Measurements from ENCODE around the gene NEDD9.
A peak's percentile ranks its signal among the peaks of the same experiment; 100 is the strongest.

The NEDD9 gene

GRCh38 chr6:11152581-11152980, 79.9 kb downstream of the NEDD9 start:
- H3K36me3 ChIP-seq (ENCODE audit: control insufficient read depth, insufficient read depth, low read length), result no peaks in the 10 kb centered on the region
- H3K9ac ChIP-seq (ENCODE audit: low read depth, low read length), result no peak overlapping the region
- peaks cover 29% of the 10 kb centered on the region for H3K4me1 ChIP-seq (ENCODE audit: control insufficient read depth, insufficient read depth, low read length)
- no peak overlapping the region for H3K27ac ChIP-seq (ENCODE audit: low read depth, low read length)
- no peaks in the 10 kb centered on the region for H3K9me3 ChIP-seq (ENCODE audit: control insufficient read depth, insufficient read depth, low read length)
- H3K4me3 ChIP-seq (ENCODE audit: low read depth, low read length), result no peak overlapping the region
- H3K27me3 ChIP-seq (ENCODE audit: control insufficient read depth, insufficient read depth, low read length), result peaks cover 2% of the 10 kb centered on the region; the same call in 1 of the 2 replicates

DNA sequence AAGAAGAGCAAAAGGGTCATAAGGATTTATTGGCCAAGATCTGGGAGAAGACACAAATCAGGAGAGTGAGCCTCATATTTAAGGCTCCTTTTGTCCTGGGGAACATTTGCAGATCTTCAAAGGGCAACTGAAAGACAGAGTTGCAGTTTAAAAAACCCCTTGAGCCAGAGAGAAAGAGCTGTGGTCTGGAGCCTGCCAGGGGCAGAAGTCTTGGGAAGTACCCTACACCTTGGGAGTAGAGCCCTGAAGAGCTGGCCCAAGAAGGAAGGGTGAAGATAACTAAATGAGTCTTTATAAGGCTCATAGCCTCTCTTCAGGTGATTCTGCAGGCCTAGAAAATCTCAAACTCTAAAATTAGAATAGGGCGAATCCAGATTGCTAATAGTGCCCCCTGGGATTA, 81.0 kb downstream of the NEDD9 start:
- peaks cover 2% of the 10 kb centered on the region; the same call in 1 of the 2 replicates for H3K27me3 ChIP-seq (ENCODE audit: control insufficient read depth, insufficient read depth, low read length)
- no peaks in the 10 kb centered on the region for H3K36me3 ChIP-seq (ENCODE audit: control insufficient read depth, insufficient read depth, low read length)
- H3K4me1 ChIP-seq (ENCODE audit: control insufficient read depth, insufficient read depth, low read length), result peaks cover 33% of the 10 kb centered on the region
- no peak overlapping the region for H3K9ac ChIP-seq (ENCODE audit: low read depth, low read length)
- no peaks in the 10 kb centered on the region for H3K9me3 ChIP-seq (ENCODE audit: control insufficient read depth, insufficient read depth, low read length)
- H3K4me3 ChIP-seq (ENCODE audit: low read depth, low read length), result no peak overlapping the region
- no peak overlapping the region for H3K27ac ChIP-seq (ENCODE audit: low read depth, low read length)

DNA sequence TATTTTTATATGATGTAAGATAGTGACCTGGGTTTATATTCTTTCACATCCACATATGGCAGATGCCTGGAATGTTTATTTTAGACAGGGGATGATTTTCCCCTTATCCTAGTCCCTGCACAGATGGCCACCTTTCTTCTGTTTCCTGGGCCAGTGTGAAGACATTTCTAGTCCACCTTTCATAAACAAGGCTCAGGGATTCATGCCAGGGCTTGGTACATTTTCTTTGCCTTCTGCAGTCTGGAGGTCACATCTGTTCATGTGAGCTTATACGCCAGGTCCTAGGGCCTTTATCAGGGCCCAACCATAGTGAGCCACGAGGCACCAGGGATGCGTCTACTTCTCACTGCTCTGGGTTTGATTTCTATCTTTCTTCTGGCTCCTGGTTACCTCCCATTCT, 82.9 kb downstream of the NEDD9 start:
- Histone ChIP-seq H3K36me3 (ENCODE audit: control insufficient read depth, insufficient read depth, low read length) (no peaks in the 10 kb centered on the region), H3K9ac (ENCODE audit: low read depth, low read length) (no peak overlapping the region), H3K27ac (ENCODE audit: low read depth, low read length) (no peak overlapping the region), H3K4me1 (ENCODE audit: control insufficient read depth, insufficient read depth, low read length) (peaks cover 32% of the 10 kb centered on the region), H3K4me3 (ENCODE audit: low read depth, low read length) (no peak overlapping the region), H3K9me3 (ENCODE audit: control insufficient read depth, insufficient read depth, low read length) (no peaks in the 10 kb centered on the region), H3K27me3 (ENCODE audit: control insufficient read depth, insufficient read depth, low read length) (peaks cover 2% of the 10 kb centered on the region; the same call in 1 of the 2 replicates)

DNA sequence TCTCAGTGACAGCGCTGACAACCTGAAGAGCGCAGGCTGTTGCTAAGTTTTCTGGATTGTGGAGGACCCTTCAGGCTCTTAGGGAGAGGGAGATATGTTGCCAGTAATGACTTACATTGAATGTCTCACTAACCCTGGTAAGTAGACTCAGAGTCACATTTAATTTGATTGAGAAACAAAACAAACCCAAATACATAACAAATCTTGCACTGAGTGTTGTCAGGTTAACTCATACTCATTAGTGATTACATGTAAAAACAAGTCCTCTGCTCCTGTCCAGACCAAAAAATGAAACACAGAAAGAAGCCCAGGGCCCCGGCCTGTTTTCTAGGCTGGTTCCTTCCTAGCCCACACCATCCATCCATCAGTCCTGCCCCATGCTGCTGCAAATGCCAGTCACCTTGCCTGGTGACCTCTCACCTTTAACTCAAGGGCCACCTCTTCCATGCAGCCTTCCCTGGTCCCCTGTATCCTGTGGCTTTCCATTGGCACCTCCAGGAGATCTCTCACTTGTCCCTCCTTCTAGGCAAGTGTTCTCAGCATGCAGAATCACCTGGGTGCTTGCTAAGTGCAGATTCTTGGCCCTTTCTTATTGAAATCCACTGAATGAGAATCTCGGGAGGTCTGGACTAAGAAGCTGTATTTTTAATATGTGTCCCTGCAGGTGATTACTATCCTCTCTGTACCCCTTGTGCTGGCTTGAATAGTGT, 86.2 kb downstream of the NEDD9 start:
- Histone ChIP-seq H3K27me3 (ENCODE audit: control insufficient read depth, insufficient read depth, low read length) (no peaks in the 10 kb centered on the region), H3K27ac (ENCODE audit: low read depth, low read length) (peak overlapping the region; percentile 20), H3K9ac (ENCODE audit: low read depth, low read length) (no peak overlapping the region), H3K36me3 (ENCODE audit: control insufficient read depth, insufficient read depth, low read length) (no peaks in the 10 kb centered on the region), H3K4me3 (ENCODE audit: low read depth, low read length) (no peak overlapping the region), H3K9me3 (ENCODE audit: control insufficient read depth, insufficient read depth, low read length) (no peaks in the 10 kb centered on the region), H3K4me1 (ENCODE audit: control insufficient read depth, insufficient read depth, low read length) (peaks cover 15% of the 10 kb centered on the region)

GRCh38 chr6:11144393-11144851, 88.0 kb downstream of the NEDD9 start:
- H3K27ac ChIP-seq (ENCODE audit: low read depth, low read length), result no peak overlapping the region
- no peak overlapping the region for H3K9ac ChIP-seq (ENCODE audit: low read depth, low read length)
- H3K9me3 ChIP-seq (ENCODE audit: control insufficient read depth, insufficient read depth, low read length), result no peaks in the 10 kb centered on the region
- peaks cover 11% of the 10 kb centered on the region for H3K4me1 ChIP-seq (ENCODE audit: control insufficient read depth, insufficient read depth, low read length)
- H3K4me3 ChIP-seq (ENCODE audit: low read depth, low read length), result no peak overlapping the region
- H3K27me3 ChIP-seq (ENCODE audit: control insufficient read depth, insufficient read depth, low read length), result no peaks in the 10 kb centered on the region
- no peaks in the 10 kb centered on the region for H3K36me3 ChIP-seq (ENCODE audit: control insufficient read depth, insufficient read depth, low read length)

GRCh38 chr6:11143394-11144371, 88.8 kb downstream of the NEDD9 start:
- H3K4me3 ChIP-seq (ENCODE audit: low read depth, low read length), result no peak overlapping the region
- H3K9ac ChIP-seq (ENCODE audit: low read depth, low read length), result no peak overlapping the region
- no peaks in the 10 kb centered on the region for H3K9me3 ChIP-seq (ENCODE audit: control insufficient read depth, insufficient read depth, low read length)
- H3K27ac ChIP-seq (ENCODE audit: low read depth, low read length), result no peak overlapping the region
- peaks cover 18% of the 10 kb centered on the region for H3K4me1 ChIP-seq (ENCODE audit: control insufficient read depth, insufficient read depth, low read length)
- no peaks in the 10 kb centered on the region for H3K27me3 ChIP-seq (ENCODE audit: control insufficient read depth, insufficient read depth, low read length)
- no peaks in the 10 kb centered on the region for H3K36me3 ChIP-seq (ENCODE audit: control insufficient read depth, insufficient read depth, low read length)

GRCh38 chr6:11142296-11143027, 90.0 kb downstream of the NEDD9 start:
- no peak overlapping the region for H3K27ac ChIP-seq (ENCODE audit: low read depth, low read length)

DNA sequence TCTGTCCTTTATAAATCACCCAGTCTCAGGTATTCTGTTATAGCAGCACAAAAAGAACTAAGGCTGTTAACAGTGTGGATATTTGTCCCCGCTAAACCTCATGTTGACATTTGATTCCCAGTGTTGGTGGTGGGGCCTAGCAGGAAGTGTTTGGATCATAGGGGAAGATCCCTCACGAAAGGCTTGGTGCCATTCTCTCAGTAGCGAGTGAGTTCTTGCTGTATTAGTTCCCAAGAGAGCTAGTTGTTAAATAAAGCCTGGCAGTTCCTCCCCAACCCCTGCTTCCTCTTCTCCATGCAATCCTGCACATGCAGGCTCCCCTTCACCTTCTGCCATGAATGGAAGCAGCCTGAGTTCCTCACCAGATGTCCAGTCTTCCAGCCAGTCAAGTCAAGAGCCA, 91.2 kb downstream of the NEDD9 start:
- peaks cover 22% of the 10 kb centered on the region for H3K4me1 ChIP-seq (ENCODE audit: control insufficient read depth, insufficient read depth, low read length)
- H3K4me3 ChIP-seq (ENCODE audit: low read depth, low read length), result no peak overlapping the region
- H3K27me3 ChIP-seq (ENCODE audit: control insufficient read depth, insufficient read depth, low read length), result no peaks in the 10 kb centered on the region
- H3K27ac ChIP-seq (ENCODE audit: low read depth, low read length), result no peak overlapping the region
- H3K9me3 ChIP-seq (ENCODE audit: control insufficient read depth, insufficient read depth, low read length), result no peaks in the 10 kb centered on the region
- no peak overlapping the region for H3K9ac ChIP-seq (ENCODE audit: low read depth, low read length)
- H3K36me3 ChIP-seq (ENCODE audit: control insufficient read depth, insufficient read depth, low read length), result no peaks in the 10 kb centered on the region

More at GRCh38 chr6:11142296-11143027, 90.0 kb downstream of the NEDD9 start:
- Histone ChIP-seq H3K9ac (ENCODE audit: low read depth, low read length) (no peak overlapping the region), H3K36me3 (ENCODE audit: control insufficient read depth, insufficient read depth, low read length) (no peaks in the 10 kb centered on the region), H3K9me3 (ENCODE audit: control insufficient read depth, insufficient read depth, low read length) (no peaks in the 10 kb centered on the region), H3K4me3 (ENCODE audit: low read depth, low read length) (no peak overlapping the region), H3K4me1 (ENCODE audit: control insufficient read depth, insufficient read depth, low read length) (peaks cover 21% of the 10 kb centered on the region), H3K27me3 (ENCODE audit: control insufficient read depth, insufficient read depth, low read length) (no peaks in the 10 kb centered on the region)

GRCh38 chr6:11140056-11140455, 92.4 kb downstream of the NEDD9 start:
- H3K4me3 ChIP-seq (ENCODE audit: low read depth, low read length), result no peak overlapping the region
- peaks cover 12% of the 10 kb centered on the region for H3K36me3 ChIP-seq (ENCODE audit: control insufficient read depth, insufficient read depth, low read length)
- H3K9ac ChIP-seq (ENCODE audit: low read depth, low read length), result no peak overlapping the region
- H3K27me3 ChIP-seq (ENCODE audit: control insufficient read depth, insufficient read depth, low read length), result no peaks in the 10 kb centered on the region
- H3K9me3 ChIP-seq (ENCODE audit: control insufficient read depth, insufficient read depth, low read length), result no peaks in the 10 kb centered on the region
- no peak overlapping the region for H3K27ac ChIP-seq (ENCODE audit: low read depth, low read length)
- H3K4me1 ChIP-seq (ENCODE audit: control insufficient read depth, insufficient read depth, low read length), result peaks cover 27% of the 10 kb centered on the region

DNA sequence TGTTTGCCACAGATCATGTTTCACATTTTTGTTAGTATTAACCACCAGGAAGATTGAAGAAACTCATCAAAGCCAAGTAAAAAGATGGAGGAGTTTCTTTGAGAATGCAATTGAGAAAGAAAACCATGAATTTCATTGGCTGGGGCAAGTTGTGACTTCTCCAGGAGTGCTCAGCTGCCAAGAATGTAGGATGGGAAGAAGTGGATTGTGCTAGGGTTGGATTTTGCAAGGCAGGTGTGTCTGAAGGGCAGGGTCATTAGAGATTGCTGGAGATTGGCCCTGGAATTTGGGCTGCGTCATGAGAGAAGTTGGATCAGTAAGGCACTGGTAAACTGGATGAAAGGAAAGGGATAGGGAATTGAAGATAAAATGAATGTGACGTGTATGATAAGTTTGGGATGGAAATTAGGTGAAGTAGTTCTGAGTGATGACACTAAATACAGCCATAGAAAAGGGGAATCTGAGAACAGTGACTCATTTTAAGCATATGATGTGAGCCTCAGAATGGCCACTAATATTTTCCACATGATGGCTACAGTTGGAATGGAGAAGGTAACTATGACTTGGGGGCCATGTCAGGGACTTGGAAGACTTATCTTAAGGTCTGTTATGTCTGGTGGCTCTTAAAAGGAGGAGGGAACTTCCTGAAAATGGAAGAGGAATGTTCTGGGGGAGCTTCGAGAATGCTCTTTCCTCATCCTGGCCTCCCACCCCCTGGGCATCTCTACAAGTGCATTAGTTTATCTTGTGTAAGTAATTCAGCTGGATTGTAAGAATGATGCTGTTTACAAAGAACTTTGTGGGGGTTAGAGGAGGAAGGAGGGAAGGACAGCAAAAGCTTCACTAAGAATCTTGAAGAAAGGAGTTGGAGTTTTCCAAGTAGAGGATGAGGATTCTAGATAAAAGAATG, 93.2 kb downstream of the NEDD9 start:
- Histone ChIP-seq H3K27ac (ENCODE audit: low read depth, low read length) (no peak overlapping the region), H3K4me3 (ENCODE audit: low read depth, low read length) (no peak overlapping the region), H3K36me3 (ENCODE audit: control insufficient read depth, insufficient read depth, low read length) (peaks cover 19% of the 10 kb centered on the region), H3K9ac (ENCODE audit: low read depth, low read length) (no peak overlapping the region), H3K4me1 (ENCODE audit: control insufficient read depth, insufficient read depth, low read length) (peaks cover 27% of the 10 kb centered on the region), H3K27me3 (ENCODE audit: control insufficient read depth, insufficient read depth, low read length) (no peaks in the 10 kb centered on the region), H3K9me3 (ENCODE audit: control insufficient read depth, insufficient read depth, low read length) (no peaks in the 10 kb centered on the region)

All from HUES48 (cell line).